ENCODE data around the gene PSAPL1.

The PSAPL1 gene

GRCh38 chr4:7415927-7416686 is 18.6 kb downstream of the PSAPL1 start:
- no peak for DNase-seq

GRCh38 chr4:7414736-7415510 is 19.8 kb downstream of the PSAPL1 start:
- DNase-seq: no peak

- DNase-seq: no peak
Observed at GRCh38 chr4:7414046-7414445, 20.7 kb downstream of the PSAPL1 start.

- no peak for DNase-seq
Observed at GRCh38 chr4:7412554-7412912, 22.2 kb downstream of the PSAPL1 start.

- no peak for DNase-seq
Observed at GRCh38 chr4:7411896-7412553, 22.7 kb downstream of the PSAPL1 start.

- DNase-seq: no peak
Observed at GRCh38 chr4:7411491-7411890, 23.2 kb downstream of the PSAPL1 start.

- DNase-seq: no peak
Observed at GRCh38 chr4:7410446-7410845, 24.3 kb downstream of the PSAPL1 start.

- no peak for DNase-seq
Observed at GRCh38 chr4:7408166-7408565, 26.6 kb downstream of the PSAPL1 start.

- no peak for DNase-seq
Observed at GRCh38 chr4:7403001-7403400, 31.7 kb downstream of the PSAPL1 start.

GRCh38 chr4:7402526-7402925 is 32.2 kb downstream of the PSAPL1 start:
- DNase-seq: no peak

GRCh38 chr4:7400671-7401298 is 33.9 kb downstream of the PSAPL1 start:
- DNase-seq: no peak

- no peak for DNase-seq
Observed at GRCh38 chr4:7399440-7400234, 35.1 kb downstream of the PSAPL1 start.

GRCh38 chr4:7398788-7399439 is 35.8 kb downstream of the PSAPL1 start:
- no peak for DNase-seq

GRCh38 chr4:7398104-7398423 is 36.7 kb downstream of the PSAPL1 start:
- DNase-seq: peak; percentile 69

GRCh38 chr4:7397206-7398103 is 37.3 kb downstream of the PSAPL1 start:
- no peak for DNase-seq

GRCh38 chr4:7396186-7396910 is 38.4 kb downstream of the PSAPL1 start:
- DNase-seq: no peak

- no peak for DNase-seq
Observed at GRCh38 chr4:7395645-7396044, 39.1 kb downstream of the PSAPL1 start.

- DNase-seq: no peak
Observed at GRCh38 chr4:7394681-7395451, 39.9 kb downstream of the PSAPL1 start.

All from RPMI8226 (cell line).